HG02642 (cell line): ENCODE results near the gene SELPLG.
"Not testable (repeated sequence)": the region's sequence is repeated elsewhere in the genome, so short reads cannot be mapped to it uniquely, and the experiment has no call there.

Source experiments
- ATAC-seq: cut with Tn5 transposase; IDR thresholded peaks from one replicate; pipeline ENCODE4 v1.9.1; 2021; ENCODE audit warnings: mild to moderate bottlenecking; ENCODE audit not compliant: unreplicated experiment, poor library complexity

Gene SELPLG

DNA sequence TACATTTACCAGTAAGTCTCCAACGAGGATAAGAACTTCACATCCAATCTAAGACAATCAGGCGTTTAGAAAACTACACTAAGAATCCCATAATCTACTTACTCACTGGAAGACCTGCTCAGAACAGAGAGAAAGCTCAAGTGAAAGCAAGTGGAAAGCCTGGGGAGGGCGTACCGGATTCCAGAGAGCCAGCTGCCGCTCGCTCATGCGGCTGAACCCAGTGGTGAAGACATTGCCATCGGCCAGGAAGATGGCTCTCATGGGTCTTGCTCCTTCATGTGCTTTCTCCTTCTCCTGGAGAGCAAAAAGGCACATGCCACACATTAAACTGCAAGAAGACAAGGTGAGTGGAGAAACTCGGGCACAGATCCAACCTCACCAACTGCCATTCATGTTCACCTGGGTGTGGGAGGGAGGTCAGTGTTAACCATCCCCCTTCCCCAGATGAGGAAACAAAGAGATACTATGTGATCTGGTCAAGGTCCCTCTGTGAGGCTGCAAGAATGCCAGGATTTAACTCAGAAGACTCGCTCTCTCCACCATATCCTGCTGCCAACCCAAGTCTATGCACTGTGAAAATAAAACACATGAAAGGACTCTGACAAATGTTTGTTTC, 23.5 kb upstream of the SELPLG start:
- ATAC-seq = no peak

DNA sequence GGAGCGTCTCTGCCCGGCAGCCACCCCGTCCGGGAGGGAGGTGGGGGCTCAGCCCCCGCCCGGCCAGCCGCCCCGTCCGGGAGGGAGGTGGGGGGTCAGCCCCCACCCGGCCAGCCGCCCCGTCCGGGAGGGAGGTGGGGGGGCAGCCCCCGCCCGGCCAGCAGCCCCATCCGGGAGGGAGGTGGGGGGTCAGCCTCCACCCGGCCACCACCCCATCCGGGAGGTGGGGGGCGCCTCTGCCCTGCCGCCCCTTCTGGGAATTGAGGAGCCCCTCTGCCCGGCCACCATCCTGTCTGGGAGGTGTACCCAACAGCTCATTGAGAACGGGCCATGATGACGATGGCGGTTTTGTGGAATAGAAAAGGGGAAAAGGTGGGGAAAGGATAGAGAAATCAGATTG, 22.6 kb upstream of the SELPLG start:
- not testable (repeated sequence) for ATAC-seq

DNA sequence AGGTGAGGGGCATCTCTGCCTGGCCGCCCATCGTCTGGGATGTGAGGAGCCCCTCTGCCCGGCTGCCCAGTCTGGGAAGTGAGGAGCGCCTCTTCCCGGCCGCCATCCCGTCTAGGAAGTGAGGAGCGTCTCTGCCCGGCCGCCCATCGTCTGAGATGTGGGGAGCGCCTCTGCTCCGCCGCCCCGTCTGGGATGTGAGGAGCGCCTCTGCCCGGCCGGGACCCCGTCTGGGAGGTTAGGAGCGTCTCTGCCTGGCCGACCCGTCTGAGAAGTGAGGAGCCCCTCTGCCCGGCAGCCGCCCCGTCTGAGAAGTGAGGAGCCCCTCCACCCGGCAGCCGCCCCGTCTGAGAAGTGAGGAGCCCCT, 22.1 kb upstream of the SELPLG start:
- ATAC-seq = not testable (repeated sequence)

DNA sequence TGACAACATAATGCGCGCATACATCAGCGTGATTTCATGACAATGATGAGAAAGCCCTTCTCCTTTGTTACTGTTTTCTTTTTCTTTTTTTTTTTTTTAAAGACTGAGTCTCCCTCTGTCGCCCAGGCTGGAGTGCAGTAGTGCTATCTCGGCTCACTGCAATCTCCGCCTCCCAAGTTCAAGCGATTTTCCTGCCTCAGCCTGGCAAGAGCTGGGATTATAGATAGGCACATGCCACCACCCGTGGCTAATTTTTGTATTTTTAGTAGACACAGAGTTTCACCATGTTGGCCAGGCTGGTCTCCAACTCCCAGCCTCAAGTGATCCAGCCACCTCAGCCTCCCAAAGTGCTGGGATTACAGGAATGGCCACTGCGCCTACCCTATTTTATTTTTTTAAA, 20.9 kb upstream of the SELPLG start:
- not testable (repeated sequence) for ATAC-seq

DNA sequence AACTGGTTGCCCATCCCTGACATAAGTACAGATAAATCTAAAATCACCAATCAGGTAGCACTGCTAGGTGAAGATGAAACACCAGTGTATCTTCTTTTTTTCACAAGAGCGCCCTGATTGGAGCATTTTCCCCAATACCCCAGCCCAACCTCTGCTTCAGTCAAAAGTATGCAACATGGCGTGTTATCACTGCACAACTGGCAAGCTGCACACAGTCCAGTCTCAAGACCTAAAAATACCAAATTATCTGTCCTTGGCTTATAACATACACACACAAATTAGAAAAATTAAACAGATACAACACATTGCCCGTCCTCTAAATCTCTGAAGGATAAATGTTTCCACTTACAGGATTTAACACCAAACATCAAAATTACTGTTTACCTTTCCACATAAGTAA, 20.2 kb upstream of the SELPLG start:
- ATAC-seq = no peak

DNA sequence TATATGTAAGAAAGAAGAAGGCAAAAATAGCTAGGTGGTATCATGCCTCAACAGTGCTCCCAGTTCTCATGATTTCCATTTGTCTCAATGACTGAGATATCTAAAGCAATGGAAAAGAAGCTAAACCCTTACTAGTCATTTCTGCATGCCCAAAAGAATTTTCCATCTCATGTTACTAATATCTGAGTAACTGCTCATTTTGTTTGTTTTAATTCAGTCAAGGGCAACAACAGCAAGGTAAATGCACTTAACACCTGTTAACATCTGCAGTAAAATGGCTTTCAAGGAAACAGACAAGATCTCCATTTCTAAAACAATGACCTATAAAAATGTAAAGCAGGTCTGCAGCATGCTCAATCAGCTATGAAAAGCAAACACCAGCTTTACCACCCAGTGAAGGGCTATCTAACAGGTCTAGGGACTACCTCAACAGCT, 19.4 kb upstream of the SELPLG start:
- no peak for ATAC-seq

DNA sequence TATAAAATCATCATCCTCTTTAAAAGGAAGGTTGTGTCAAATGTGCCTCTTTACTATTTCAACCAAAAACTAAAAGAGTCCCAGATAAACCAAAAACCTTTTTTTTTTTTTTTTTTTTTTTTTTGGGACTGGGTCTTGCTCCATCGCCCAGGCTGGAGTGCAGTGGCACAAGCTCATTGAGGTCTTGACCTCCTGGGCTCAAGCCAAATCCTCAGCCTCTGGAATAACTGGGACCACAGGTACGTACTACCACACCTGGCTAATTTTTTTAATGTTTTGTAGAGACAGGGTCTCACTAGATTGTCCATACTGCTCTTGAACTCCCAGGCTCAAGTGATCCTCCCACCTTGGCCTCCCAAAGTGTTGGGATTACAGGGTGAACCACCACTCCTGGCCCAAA, 16.4 kb upstream of the SELPLG start:
- ATAC-seq = no peak

DNA sequence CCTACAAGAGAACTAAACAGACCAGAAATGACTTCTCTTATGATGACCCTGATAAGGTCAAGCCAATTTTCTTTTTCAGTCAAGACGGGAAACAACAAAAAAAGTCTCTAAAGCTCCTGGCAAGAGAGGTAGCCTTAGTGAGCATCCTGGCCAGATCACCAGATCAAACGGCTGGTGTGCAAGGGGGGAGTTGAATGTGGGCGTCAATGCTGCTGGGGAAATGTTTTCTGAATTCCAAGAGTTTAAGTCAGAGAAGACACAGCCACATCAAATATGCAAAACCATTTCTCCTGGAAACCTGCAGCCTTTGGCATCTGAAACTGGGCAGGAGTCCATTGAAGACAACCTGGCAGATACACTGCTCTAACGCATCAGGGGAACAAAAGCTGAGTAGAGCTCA, 16.0 kb upstream of the SELPLG start:
- ATAC-seq = no peak

DNA sequence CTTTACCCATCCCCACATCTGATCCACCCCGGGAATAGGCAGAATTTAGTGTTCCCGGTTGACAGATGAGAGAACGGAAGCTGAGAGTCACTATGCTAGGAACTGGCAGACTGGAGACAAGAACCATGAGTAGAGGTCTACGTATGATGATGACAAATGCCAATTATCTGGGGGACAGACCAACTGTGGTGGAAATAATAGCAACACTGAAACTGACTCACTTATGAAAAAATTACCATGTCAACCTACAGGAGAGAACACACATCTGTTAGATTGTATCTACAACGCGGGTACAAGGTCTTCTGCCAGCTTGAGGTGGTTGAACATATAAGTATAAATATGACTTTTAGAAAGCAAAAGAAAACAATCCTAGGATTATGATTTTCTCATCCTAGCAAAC, 15.4 kb upstream of the SELPLG start:
- no peak for ATAC-seq

DNA sequence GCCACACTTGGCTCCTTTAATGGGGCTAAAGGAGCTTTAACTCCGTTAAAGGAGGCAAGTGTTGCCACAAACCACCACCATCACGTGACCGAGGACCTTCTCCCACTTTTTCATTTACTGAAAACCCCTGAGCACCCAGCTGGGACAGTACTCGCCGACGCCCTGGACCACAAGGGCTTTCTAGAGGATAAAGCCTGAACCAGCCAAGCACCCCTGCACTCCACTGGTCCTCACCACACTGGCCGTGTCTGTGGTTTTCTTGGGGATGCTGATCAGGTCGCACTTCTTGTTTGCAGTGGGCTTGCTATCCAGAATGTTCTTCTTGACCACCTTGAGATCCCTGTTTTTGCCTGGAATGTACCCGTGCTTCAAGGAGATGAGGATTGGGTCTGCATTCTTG, 14.7 kb upstream of the SELPLG start:
- no peak for ATAC-seq

DNA sequence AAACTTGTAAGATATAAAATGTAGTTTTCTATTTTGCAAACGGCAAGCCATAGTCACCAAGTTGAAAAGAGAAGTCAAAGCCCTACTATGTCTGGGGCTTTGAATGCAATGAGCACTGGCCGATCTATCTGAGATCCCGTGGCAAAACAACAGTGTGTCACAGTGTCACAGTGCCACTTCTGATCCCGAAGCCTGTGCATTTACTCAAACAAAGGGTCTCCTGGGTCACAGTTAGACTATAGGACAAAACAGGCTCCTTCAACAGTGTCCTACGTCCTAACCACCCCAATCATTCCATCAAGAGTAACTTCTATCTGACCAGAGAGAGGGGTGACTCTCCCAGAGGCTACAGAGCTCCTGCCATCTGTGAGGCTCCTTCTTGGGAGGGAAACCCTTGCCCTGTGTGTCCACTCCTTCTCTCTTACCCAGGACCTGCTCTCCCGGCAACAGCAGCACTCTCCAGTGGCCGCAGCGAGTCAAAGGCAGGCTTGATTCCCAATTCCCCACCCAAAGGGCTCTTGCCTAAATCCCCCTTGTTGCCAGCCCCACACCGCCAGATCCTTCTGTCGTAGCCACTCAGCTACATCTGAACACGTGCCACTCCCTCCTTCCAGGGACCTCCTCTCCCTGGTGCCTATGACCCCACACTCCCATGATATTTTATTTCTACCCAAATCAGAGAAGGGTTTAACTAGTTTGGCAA, 14.0 kb upstream of the SELPLG start:
- no peak for ATAC-seq

DNA sequence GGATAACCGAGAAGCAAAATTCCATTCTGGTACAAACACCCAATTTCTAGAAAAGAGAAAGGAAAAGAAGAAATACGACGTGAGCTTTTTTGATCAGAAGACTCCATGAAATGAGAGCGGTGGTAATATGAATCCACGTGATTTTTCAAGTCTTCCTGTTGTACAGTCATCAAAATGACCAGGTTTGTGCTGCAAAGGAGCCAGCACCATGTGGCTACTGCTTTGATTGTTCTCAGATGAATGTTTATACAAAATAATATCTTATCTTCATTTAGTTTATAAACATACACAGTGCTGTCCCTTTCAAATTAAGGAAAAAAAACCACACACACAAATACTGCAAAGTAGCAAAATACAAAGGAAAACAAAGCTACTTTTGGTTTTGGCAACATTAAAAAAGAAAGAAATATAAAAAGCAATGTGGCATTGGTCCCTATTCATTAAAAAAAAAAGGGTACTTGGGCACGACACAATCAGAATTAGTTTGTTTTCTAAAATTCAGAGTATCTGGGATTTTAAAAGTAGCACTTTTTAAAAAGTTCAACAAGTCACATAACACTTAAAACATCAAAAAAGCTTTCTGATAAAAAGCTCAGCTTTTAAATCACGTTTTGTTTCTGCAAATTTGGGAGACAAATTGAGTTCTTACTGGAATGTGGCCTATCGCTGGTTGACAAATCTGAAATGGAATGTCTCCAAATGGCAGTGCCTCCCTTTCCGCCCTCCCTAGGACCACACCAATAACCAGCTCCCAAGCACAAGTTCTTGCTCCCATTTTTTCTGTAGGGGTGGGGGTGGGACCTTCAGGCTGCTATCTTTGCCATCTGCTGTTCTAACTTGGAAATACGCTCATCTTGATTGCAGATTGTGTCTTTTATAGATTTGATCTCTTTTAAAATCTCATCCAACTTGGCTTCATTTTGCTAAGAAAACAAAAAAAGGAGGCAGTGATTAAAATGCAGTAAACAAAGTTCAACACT, 13.2 kb upstream of the SELPLG start:
- no peak for ATAC-seq

DNA sequence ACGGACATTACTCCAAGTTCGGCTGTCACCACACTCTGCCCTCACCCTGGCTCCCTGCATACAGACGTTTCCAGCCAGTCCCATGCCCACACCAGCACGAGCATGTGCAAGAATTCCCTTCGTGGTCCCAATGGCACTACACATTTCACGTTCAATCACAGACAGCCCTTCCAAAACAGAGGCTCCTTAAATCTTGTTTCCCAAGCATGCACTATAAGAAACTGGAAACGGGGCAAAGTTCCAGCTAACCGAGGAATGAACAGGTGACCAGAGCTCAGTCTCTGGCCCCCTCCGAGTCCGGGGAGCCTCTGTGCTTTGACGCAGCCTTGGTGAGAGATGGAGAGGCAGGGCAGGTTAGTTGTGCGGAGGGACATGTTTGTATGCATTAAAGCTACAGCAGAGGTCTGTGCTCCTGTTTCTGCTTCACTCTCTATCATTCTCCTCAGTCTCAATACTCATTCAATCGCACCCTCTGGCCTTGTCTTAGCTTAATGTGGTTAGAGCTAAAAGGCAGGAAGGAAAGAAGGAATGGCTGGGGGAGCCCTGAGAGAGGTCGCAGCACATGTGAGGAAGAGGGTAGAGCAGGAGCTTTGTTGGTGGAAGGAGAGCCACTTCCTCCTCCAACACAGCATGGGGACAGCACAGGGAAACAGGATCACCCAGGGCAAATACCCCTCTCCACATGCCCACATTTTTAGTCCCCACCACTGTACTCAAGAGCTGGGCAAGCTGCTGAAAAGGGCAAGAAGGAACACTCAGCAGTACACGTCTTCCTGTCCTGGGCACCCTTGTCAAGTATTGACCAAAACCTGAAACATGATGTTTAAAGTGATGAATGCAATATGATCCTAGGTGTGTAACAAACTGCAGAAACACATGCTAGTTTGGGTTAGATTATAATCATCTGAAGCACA, 12.2 kb upstream of the SELPLG start:
- no peak for ATAC-seq

DNA sequence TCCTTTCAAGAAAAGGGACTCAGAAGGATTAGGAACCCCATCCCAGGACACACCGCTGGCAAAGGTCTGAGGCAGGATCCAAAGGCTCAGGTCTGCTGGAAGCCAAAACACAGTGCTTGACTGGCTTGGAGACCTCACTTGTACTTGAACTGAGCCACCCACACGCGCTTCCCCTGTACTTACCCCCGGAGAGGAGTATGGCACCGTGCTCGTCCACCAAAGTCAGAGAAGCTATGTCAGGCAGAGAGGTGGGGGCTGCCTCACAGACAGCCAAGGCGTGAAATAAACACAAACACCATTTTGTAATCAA, 11.1 kb upstream of the SELPLG start:
- ATAC-seq = no peak

DNA sequence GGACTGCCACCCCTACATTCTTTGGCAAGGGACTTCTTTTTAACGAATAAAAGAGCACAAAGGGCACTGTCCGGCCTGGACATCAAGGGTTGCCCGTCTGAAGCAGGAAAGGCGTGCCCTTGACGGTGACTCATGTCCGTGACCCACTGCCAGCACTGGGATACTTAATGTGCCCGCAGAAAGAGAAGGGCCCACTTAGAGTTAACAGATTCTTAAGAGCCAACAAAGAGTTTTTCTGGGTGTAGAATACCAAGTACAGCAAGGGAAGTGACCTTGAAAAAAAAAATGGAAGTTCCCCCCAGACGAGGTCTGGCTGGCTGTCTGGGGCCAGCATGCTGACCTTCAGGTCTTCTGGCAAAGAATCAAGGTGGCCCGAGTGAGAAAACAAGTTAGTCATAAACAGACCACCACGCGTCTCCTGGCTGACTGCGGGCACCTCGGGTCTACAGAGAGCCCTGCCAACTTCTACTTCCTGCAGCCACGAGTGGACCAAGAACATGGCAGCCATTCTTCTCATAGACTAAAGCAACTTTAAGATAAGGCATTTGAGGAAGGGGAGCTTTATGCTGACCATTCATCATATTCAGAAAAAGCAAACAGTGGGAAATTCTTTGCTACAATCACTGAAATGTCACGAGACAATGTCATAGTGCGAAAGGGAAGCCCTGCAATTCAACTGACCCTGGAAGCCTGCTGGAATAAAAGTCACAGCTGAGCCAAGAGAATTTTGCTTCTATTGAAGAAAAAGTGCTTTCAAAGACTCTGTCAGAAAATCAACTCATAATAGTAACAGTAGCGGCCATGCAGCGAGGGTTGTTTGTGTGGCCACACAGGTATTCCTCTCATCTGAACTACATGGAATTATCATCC, 10.5 kb upstream of the SELPLG start:
- no peak for ATAC-seq

DNA sequence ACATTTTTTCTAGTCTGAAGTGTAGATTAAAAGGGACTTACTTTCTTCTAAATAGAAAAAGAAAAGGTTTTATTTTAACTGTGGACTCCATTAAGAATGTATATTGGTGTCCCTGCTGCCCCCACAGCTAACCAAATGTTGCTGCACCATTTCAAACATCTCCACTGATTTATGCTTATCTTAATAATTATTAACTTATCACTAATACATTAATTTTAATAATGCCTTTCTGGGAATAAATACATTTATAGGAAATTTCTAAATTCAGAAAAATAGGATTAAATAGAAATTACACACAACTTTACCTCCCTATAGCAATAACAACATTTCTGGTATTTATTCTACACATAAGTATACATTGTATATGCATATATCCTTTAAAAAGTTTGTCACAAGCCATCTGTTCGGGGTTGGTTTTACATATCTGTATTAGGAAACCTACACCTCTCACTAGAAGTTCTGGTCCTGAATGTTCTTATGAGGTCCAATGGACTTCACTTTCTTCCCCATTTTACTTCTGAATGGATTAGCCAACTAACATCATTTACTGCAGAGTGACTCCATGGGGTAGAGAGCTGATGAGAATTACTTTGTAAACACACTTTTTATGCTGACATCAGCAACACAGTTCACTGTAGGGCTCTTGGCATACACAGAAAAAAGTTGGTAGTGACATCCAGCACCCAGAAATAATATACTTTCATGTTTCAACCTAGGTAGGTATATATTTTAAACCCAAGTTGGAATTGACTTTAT, 9.4 kb upstream of the SELPLG start:
- ATAC-seq = no peak

DNA sequence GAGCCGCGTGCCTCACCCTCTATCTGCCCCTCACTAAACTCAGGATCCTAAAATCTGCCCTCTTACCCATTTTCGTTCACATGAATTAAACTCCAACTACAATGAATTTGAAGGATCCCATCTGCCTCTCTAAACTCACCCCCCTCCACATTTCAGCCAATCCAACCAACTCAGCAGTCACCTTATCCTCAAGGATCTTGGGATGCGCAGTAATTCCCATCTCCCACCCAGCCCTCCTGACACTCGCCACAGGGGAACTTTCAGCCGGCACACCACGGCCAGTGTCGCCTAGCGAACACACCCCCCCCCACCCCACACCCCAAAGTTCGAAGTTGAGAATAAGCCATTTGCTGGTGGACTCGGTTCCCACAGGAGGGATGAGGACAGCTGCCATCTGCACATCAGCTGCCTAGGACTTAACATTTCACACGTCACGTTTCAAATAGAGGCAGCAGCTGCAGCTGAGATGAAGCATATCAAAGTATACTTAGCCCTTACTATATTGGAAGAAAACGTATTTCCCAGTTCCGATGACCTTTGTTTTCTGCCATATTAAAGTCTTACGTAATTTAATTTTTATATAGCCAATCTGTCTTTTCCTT, 8.7 kb upstream of the SELPLG start:
- no peak for ATAC-seq
